Measurements from ENCODE around the gene KCNJ14.

The KCNJ14 gene

DNA sequence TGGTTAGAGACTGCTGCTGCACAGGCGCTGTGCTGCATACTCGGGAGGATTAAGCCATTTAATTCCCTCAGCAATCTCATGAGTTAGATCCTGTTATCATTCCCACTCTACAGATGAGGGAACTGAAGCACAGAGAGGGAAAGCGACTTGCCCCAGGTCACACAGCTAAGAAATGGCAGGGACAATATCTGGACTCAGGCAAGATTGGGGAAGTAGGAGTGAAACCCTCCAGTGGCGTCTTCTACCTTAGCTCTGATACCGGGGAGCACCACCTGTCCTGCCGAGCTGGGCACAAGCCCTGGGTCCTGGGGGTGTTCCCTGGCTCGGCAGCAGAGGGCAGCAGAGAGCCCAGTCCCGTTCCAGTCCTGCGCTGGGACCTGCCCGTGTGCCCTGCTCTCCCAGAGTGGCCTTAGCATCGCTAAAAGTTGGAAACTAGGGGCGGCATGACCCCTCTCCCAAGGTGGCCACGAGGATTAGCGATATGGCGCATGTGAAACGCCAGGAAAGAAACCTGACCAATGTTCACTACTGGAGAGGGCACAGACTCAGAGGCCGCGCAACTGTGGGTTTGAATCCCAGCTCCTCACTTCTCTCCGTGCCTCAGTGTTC, 34.3 kb downstream of the KCNJ14 start:
- DNase-seq: peak; percentile 57 to 60

DNA sequence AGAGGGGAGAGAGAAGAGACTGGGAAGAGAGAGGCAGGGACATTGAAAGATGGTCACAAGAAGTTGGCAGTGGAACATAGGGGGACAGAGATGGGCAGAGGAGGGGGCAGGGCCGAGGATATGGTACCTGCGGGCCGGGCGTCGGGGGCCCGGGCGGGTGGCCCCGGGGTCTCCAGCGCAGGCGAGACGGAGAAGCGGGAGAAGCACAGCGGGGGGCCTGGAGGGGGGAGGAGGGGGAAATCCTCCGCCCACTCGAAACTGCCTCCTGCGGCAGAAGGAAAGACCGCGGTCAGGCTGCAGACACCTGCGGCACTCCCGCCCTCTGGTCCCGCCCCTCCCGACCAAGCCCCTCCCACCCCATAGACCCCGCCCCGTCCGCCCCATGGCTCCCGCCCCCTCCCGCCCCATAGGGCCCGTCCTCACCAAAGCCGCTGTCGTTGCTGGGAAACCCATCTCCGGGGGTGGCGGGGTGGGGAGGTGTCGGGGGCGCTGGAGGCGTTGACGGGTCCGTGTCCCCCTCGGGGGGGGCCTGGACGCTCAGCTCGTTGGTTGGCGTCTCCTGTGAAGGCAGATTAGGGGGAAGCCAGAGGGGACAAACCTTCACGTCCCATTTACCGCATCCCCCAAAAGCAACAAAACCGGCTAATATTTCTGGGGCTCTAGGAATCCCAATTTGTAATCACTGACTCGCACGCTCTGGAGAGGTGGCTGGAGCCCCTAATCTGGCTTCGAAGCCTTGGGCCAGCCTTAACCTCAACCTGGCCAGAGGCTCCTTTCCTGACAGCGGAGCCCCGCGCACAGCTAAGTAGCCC, 35.8 kb downstream of the KCNJ14 start:
- DNase-seq: peak in 1 of 2 experiments; percentile 13

DNA sequence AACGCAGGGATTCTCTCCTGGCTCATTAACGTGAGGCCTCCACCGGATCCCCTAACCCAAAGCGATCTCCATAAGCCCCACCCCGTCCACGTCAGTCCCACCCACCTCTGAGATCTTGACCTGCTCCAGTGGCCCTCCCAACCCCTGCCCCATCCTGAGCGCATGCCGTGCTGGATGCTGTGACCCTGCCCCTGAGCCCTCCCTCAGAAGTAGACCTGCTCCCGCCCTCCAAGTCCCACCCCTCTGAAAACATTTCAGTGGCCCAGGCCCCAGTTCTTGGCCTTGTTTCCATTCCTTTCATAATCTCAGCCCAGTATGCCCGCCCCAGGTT, 36.4 kb downstream of the KCNJ14 start:
- no peak for DNase-seq

DNA sequence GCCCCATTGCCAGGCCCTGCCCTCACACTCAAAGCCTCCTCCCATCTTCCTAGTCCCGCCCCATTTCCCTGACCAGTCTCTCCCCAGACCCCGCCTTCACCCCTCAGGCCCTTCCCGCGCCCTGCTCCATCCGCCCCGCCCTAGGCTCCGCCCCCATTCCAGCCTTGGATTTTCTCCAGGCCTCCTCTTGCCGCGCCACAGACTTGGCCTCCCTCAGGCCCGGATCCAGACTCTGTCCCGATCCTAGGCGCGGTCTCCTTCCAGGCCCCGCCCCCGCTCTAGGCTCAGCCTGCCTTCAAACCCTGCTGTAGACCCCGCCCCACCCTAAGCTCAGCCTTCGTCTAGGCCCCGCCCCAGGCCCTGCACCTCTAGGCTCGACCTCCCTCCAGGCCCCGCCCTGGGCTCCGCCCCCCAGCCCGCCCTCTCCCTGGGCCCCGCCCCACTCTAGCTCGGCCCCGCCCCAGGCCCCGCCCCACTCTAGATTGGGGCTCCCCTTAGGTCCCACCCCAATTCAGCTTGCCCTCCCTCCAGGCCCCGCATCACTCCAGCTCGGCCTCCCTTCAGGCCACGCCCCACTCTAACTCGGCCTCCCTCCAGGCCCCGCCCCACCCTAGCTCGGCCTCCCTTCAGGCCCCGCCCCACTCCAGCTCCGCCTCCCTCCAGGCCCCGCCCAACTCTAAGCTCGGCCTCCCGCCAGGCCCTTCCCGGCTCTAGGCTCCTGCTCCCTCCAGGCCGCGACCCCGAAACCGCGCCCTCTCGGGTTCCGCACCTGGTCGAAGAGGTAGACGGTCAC, 37.7 kb downstream of the KCNJ14 start:
- peak; percentile 90 to 92 for DNase-seq

DNA sequence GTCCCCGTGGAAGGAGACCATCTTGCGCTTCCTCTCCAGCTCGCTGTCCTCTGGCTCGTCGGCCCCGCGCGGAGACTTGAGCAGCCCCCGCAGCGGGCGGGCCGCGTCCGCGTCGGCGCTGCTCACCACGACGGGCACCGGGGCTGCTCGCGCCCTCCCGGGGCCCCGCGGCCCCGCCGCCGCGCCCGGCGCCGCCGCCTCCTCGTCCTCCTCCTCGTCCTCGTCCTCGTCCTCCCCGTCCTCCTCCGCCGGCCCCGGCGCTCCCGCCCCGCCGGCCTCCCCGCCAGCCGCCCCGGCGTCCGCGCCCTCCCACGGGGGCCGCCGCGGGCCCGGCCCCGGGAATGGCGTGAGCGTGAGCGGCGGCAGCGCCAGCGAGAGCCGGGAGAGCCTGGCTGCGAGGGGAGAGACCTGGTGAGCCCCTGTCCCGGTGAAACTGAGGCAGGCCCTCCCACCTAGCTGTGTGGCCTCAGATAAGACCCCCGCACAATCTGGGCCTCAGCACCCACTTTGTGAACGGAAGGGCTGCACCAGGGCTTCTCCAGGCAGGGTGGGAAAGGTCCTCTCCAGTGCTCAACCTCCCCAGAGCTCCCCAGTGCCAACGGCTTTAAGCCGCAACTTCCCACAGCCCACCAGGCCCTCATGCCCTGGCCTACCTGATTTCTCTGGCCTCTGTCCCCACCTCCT, 38.5 kb downstream of the KCNJ14 start:
- no peak for DNase-seq

DNA sequence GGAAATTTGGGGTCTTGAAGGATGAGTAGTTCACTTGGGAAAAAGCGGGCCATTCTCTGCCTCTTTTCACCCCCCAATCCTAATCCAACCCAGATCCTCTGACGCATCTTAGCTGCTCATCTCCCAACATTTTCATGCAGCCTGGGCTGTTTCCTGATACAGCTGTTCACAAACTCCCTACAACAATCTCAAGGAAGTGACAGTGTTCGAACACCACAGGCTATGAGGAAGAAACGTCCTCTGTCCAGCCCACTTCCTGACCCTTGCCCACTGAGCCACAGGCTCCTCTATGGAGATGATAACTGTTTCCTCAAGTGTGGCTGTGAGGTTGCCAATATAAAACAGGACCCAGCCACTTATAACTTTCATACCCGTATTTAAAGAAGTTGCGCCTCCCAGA, 40.0 kb downstream of the KCNJ14 start:
- peak; percentile 73 for DNase-seq

DNA sequence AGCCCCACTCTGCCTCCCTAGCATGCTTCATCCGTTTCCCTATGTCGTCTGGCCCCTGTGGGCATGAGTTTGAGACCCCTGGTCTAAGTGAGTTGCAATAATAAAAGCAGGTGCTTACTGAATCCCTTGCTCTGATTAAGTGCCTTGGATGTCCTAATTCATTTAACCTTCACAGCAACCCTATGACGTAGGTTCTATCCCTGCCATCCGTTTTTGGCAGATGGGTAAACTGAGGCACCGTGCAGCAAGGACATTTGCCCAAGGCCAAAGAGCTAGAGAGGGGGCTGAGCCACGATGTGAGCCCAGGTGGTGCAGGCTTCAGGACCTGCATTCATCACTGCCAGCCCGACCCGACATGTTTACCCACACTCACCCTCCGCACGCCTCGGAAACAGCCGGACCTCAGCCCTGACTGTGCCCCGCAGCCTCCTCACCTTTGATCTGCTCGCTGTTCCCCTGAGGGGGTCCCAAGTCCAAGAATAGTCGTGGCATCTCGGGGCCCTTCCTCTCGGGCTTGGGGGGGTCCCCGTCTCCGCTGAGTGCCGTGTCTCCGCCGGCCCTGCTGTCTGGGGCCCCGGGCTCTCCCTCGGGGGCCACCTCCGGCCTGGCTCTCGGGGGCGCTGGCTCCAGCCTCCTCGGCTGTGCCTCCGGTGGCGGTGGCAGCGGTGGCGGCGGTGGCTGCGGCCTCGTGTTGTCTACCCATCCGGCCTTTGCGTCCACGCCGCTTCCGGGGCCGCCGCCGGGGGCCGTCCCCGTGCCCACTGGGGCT, 41.8 kb downstream of the KCNJ14 start:
- no peak for DNase-seq

DNA sequence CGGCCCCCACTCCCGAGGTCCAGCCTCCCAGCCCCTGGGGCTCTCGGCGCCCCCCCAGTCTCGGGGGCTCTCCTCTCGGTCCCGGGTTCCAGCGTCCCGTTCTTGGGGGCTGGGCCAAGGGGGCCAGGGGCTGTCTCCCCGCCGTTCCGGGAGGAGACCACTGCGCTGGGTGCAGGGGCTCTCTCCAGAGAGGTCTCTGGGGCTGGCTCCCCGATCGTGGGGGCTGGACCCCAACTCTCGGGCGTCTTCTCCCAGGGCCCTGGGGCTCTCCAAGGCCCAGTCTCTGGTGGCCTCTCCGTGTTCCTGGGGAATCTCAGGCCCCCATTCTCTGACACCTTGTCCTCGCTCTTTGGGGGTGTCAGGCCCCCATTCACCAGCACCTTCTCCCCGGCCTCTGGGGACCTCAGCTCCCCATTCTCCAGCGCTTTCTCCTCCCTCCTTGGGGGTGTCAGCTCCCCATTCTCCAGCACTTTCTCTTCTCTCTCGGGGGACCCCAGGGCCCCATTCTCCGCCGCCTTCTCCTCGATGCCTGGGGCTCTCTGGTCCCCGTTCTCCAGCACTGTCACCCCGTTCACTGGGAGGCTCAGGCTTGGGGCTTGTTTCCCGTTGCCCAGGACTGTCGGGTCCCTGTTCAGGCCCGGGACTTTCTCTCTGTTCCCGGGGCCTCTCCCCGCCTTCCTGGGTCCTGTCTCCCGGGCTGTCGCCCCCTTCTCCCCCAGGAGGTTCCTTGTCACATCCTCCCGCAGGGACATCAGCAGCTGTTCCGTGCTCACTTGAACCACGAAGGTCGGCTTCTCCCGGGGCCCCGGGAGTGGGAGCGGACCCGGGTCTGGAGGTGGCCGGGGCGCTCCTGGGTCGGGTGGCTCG, 42.6 kb downstream of the KCNJ14 start:
- no peak for DNase-seq

DNA sequence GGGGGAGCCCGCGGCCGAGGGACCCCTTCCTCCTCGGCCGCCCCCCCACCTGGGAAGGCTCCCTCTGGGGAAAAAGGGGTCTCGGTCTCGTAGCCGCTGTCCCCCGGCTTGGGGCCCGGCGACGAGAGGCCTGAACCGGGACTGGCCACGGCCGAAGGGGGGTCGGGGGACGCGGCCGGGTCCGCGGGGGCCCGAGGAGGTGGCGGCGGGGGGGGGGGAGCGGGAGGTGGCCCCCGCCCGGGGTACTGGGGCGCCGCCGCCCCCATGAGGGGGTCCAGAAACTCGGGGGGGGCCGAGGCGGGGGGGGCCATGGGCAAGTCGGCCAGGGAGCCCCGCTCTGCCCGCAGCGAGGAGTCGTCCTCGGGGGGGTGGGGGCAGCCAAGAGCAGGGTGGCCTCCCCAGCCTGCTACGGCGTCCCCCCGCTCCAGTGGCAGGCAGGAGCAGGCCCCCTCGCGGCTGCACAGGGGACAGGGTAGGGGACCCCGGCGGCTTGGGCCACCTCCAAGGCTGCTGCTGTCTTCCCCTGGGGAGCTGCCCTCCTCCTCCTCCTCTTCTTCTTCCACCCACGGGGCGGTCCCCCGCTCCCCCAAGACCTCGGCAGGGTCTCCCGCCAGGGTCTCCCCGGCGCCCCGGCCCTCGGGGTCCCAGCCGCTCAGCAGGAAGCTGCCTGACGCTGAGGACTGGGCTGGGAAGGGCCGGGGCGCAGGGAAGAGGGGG, 43.4 kb downstream of the KCNJ14 start:
- DNase-seq: no peak

DNA sequence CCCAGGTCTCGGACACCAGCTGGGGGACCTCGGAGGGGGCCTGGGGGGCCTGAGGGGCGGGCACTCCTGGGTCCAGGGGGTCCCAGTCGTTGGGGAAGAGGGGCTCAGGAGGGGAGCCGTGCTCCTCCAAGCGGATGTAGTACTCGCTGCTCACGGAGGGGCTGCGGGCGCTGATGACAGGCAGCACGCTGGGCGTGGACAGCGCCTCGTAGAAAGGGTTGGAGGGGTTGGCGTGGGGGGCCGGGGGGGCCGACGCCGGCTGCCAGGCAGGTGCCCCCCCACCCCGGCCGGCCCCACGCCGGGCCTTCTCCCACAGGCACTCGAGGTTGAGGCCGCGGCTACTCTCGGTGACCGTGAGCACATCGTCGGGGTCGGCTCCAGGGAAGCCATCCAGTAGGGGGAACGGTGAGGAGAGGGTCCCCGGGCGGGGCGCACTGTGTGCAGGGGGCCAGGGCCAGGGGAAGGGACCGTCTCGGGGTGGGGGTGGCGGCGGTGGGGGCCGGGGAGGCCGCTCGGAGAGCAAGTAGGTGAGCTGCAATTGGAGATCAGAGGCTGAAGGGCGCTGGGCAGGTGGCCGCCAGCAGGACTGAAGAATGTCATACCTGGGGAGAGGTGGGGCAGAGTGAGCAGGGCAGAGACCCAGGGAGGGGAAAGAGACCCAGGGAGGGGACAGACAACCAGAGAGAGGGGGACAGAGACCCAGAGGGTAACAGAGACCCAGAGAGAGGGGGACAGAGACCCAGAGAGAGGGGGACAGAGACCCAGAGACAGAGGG, 44.1 kb downstream of the KCNJ14 start:
- no peak for DNase-seq

DNA sequence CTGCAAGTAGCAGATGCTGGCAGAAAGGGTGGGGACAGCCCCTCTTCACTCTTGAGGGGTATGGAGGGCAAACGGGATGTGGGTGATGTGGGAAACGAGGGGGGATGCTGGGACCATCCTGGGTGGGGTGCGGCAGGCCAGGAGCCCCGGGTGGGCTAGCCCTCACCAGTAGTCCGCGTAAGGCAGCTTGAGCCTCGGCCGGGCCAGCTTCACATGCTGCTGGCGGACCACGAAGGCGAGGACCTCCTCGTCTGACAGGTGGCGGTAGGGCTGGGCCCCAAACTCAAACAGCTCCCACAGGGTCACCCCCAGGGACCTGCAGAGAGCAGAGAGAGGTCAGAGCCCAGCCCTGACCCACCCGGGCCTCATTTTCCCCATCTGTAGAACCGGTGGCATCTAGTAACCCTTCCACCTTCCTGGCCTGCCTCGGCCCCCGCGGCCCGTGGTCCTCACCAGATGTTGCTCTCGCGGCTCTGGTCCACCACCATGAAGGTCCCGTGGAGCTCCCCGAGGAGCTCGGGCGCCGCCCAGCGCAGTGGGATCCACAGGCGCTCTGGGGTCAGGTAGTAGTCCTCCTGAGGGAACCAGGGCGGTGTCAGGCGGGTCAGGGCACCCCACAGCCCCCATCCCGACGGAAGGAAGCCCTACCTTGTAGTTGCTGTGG, 45.6 kb downstream of the KCNJ14 start:
- no peak for DNase-seq

DNA sequence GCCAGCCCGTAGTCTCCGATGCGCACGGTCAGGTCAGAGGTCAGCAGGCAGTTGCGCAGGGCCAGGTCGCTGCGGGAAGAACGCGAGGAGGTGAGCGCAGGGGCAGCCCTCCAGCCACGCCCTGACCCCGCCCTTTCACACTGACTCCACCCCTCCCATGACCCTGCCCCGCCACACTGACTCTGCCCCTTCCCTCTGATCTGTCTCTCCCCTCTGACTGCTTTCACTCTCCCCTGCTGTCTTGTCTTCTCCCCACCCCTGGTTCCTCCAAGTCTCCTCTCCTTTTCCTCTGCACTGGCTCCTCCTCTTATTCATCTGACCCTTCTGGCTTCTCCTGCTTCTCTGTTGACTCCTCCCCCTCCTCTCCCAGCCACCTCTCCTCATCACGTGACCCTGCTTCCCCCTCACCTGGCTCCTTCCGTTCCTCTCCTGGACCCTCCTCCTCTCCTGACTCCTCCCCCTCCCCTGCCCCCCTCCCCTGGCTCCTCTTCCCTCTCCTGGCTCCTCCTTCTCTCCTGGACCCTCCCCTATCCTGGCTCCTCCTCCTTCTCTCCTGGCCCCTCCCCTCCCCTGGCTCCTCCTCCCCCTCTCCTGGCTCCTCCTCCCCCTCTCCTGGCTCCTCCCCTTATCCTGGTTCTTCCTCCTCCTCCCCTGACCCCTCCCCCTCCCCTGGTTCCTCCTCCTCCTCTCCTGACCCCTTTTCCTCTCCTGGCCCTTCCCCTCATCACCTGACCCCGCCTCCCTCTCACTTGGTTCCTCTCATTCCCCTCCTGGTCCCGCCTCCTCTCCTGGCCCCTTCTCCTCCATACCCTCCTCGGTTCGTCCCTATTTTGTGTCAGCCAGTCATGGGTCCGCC, 46.3 kb downstream of the KCNJ14 start:
- DNase-seq: peak; percentile 26 to 39

DNA sequence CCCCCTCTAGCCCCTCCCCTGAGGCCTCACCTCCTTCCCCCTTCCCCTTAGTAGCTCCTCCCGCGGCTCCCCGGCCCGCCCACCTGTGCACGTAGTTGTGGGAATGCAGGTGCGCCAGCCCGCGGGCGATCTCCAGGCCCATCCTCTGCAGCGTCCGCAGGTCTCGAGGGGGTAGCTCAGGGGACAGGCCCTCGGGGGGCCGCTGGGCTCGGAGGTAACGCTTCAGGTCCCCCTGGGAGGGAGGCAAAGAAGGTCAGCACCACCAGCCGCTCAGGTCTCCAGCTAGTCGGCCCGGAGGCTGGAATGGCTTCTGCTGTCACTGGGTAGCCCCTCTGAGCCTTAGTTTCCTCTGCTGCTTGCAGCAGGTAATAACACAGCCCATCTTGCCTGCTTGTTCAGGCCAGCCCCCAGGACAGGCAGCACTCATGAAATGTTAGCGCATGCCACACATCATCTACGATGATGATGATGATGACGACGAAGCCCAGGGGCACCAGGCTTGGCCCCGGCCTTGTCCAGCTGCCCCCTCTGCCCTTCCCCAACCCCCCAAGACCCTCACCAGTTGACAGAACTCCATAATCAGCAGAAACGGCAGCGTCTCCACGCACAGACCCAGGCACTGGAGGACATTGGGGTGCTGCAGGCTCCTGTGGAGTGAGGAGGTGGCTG, 47.1 kb downstream of the KCNJ14 start:
- DNase-seq: no peak

DNA sequence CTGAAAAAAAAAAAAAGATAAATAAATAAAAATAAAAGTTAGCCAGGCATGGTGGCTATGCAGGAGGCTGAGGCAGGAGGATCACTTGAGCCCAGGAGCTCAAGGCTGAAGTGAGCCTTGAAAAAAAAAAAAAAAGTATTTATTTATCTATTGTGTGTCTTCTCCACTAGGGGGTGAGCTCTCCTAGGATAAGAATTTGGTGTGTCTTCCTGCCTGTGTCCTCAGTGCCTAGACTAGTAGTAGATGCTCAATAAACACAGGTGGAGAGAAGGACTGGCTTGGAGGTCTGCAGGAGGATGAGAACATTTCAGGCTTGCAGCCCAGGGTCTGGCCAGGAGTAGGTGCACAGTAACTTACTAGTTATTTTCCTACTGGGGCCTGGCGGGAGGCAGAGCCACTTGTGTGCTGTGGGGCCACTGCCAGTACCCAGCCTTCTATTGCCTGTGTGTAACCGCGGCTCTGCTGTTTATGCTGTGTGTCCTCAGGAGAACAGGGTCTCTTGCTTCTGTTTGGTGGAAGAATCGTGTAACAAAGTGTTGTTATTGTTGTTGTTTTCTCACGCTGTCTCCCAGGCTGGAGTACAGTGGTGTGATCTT, 50.9 kb downstream of the KCNJ14 start:
- DNase-seq: peak; percentile 56 to 63

DNA sequence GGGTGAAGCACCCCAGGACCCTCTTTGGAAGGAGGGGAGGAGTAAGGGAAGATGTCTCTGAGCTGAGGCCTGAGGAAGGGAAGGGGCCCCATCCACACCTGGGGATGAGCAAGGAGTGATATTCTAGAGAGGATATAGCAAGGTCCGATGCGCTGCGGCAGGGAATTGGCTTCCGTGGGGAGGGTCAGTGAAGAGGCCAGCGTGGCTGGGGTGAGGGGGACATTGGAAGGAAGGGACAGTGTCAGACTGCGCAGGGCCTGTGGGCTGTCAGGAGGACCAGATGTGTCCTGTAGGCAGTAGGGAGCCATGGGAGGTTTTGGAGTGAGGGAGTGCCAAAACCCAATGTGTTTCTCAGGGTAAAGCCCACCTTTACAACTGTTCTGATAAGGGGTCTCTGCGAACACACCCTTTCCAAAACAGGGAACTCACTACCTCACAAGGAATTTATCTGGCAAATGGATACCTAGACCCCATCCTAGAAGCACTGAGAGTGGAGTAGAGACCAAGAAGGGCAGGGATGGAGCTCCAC, 52.6 kb downstream of the KCNJ14 start:
- no peak for DNase-seq

DNA sequence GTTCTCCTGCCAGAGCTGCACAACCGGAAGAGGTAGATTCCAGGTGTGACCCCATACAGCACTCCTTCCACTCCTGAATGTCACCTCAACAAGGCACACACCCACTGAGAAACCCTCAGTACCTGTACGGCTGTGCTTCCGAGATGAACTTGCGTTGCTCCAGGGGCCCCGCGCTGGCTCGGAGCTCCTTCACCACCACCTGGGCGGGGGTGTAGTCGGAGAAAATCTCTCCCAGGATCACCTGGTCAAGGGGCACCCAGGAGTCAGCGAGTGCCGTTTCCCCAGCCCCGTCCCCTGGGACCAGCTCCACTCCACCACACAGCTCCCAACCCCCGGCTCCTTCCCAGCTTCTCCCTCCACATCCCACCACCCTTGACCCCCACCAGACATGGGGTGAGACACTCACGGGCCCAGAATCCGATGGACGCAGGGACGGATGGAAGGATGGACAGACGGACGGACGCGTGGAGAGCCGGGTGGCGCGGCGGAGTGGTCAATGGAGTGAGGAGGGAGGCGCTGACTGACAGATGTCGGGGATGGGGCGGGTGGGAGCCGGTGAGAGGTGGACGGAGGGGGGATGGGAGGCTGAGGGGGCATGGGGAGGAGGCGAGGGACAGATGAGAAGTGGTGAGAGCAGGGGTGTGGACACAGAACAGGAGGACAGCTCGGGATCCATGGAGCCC, 53.5 kb downstream of the KCNJ14 start:
- DNase-seq: no peak

Measured in AML-193 (cell line).